Measurements from ENCODE around the gene CCT4.

- TF ChIP-seq POLR2A (IDR thresholded peaks at IDR 0.05; ENCODE audit: low read depth, low read length) (no peak), POLR2AphosphoS5 (IDR thresholded peaks at IDR 0.05; ENCODE audit: low read depth, low read length) (no peak), TAF1 (IDR thresholded peaks at IDR 0.05; ENCODE audit: low read depth, low read length) (no peak)
Measured at GRCh38 chr2:61928826-61929461, 40.5 kb upstream of the CCT4 start.

All from GM12891 (cell line).